Stomach (tissue), 9 donors: Measurements from ENCODE around the gene ADD2. TPM values are rescaled to one million over a fixed set of nuclear protein-coding genes. Genes with fewer than 3 reads are reported as not detected.

Experiments
- DNase-seq, 2 donors: peaks; one replicate each; pipeline versions ENCODE4 v3.0.0 to v3.0.0-alpha.2; 2013 to 2019
- H3K27ac ChIP-seq, 5 donors: fragments of 200-600 bp in 4 of 5; sonication (generic) in 4 of 5; one replicate each; pipeline ENCODE4 v1.5.1; 2013 to 2019; ENCODE audit warnings: mild to moderate bottlenecking in 1 of 5, moderate library complexity in 1 of 5
- H3K27me3 ChIP-seq, 3 donors: fragments of 200-600 bp; sonication (generic); one replicate each; pipeline ENCODE4 v1.5.1; 2017 to 2019; ENCODE audit warnings: mixed run types in 1 of 3
- H3K36me3 ChIP-seq, 4 donors: fragments of 200-600 bp; sonication (generic); 1 replicate in 3 of 4; 2 replicates in 1 of 4; pipeline ENCODE4 v1.5.1; 2016 to 2019
- H3K4me1 ChIP-seq, 4 donors: fragments of 200-600 bp; sonication (generic); one replicate each; pipeline ENCODE4 v1.5.1; 2016 to 2019
- H3K4me3 ChIP-seq, 4 donors: fragments of 200-600 bp; sonication (generic) in 3 of 4; one replicate each; pipeline ENCODE4 v1.5.1; 2016 to 2019; ENCODE audit warnings: mild to moderate bottlenecking in 1 of 4
- H3K9me3 ChIP-seq, 4 donors: fragments of 200-600 bp; sonication (generic); one replicate each; pipeline ENCODE4 v1.5.1; 2016 to 2019
- CTCF ChIP-seq, 7 experiments: fragments of 450-650 bp in 4 of 7; fragments of 200-600 bp in 3 of 7; sonication (generic) in 3 of 7; IDR thresholded peaks; one replicate each; pipeline ENCODE4 v1.5.1; 2016 to 2019; ENCODE audit warnings: antibody characterized with exemption in 7 of 7, control low read depth in 2 of 7, mild to moderate bottlenecking in 1 of 7
- EP300 ChIP-seq: sonication (generic); formaldehyde crosslinking; IDR thresholded peaks from one replicate; pipeline ENCODE4 v1.6.1; 2017; ENCODE audit warnings: antibody characterized with exemption
- POLR2A ChIP-seq, 4 donors: fragments of 450-650 bp; IDR thresholded peaks; one replicate each; pipeline ENCODE4 v1.6.1; 2016; ENCODE audit warnings: antibody characterized with exemption in 4 of 4, control low read depth in 2 of 4, mild to moderate bottlenecking in 1 of 4, moderate library complexity in 1 of 4
- POLR2AphosphoS5 ChIP-seq, 3 donors: sonication (generic); formaldehyde crosslinking; IDR thresholded peaks; one replicate each; pipeline ENCODE4 v1.6.1; 2016; ENCODE audit warnings: antibody characterized with exemption in 3 of 3
- WGBS, 5 donors: extraction: QIAGEN DNeasy Blood & Tissue Kit in 3 of 5; methylation state at CpG; one replicate each; pipeline versions ENCODE4 v1.1.5 to v1.1.7; 2013 to 2018; 5-methylcytosine and 5-hydroxymethylcytosine counted together
- intact Hi-C: fragments of 100-400 bp; cut with DNase I; formaldehyde crosslinking; loops from one replicate; pipeline ENCODE4 v1.15.1; 2023; ENCODE audit warnings: low total_unique reads
- polyA plus RNA-seq, 3 donors: library from polyadenylated mRNA; stranded (reverse); fragments of 200-250 nt; gene quantifications; one replicate each; pipeline ENCODE4 v1.2.3, GENCODE V29; 2013
- total RNA-seq, 5 donors: library from RNA; depleted of rRNA; stranded (reverse); fragments of >200 nt; gene quantifications; one replicate each; pipeline versions ENCODE4 v1.1.0 to v1.2.3, GENCODE V29; 2014 to 2016
- donor health status: healthy with polysubstance abuse.
- donor health status: Bipolar disorder and iron deficiency.
- donor health status: healthy.

The ADD2 gene
- total and polyA plus RNA-seq, 8 donors: 0.12 to 5.5 (median 1.5) TPM; not detected in 2

- DNase-seq: no peak
- TF ChIP-seq POLR2AphosphoS5 (IDR thresholded peaks at IDR 0.05) (no peak), CTCF (IDR thresholded peaks at IDR 0.05) (no peak), EP300 (no peak)
- Histone ChIP-seq H3K9me3 (no peaks in the 10 kb centered on the region), H3K27me3 (peaks cover 0 to 19% (median 0%) of the 10 kb centered on the region in 3 donors), H3K27ac (no peak overlapping the region), H3K4me1 (peaks cover 0 to 10% (median 3%) of the 10 kb centered on the region in 4 donors), H3K36me3 (no peaks in the 10 kb centered on the region), H3K4me3 (no peak overlapping the region)
- WGBS, 5 donors: 70 to 86% (median 78%) methylated on average over 6 of the region's 6 CpGs
- intact Hi-C loops: no loop called here
Observed at GRCh38 chr2:70620020-70620419, 148.0 kb downstream of the ADD2 start.

- no peak overlapping the region for H3K4me3 ChIP-seq
- H3K27me3 ChIP-seq: peaks cover 0 to 19% (median 0%) of the 10 kb centered on the region in 3 donors
- H3K9me3 ChIP-seq: no peaks in the 10 kb centered on the region
- no peaks in the 10 kb centered on the region for H3K36me3 ChIP-seq
- DNase-seq: no peak
- WGBS, 5 donors: 58 to 77% (median 73%) methylated on average over 3 of the region's 3 CpGs
- intact Hi-C loops: loop anchor here (5.0 kb wide), 1 partner anchor 277 kb away; no protein-coding TSS in a partner anchor
- H3K27ac ChIP-seq: no peak overlapping the region
- TF ChIP-seq POLR2AphosphoS5 (IDR thresholded peaks at IDR 0.05): no peak
- no peak for TF ChIP-seq CTCF (IDR thresholded peaks at IDR 0.05)
- TF ChIP-seq EP300: no peak
- no peak for TF ChIP-seq POLR2A (IDR thresholded peaks at IDR 0.05)
- H3K4me1 ChIP-seq: peaks cover 0 to 10% (median 3%) of the 10 kb centered on the region in 4 donors
Observed at GRCh38 chr2:70619167-70619566, 148.8 kb downstream of the ADD2 start.

GRCh38 chr2:70616168-70616694 lies 151.8 kb downstream of the ADD2 start:
- TF ChIP-seq EP300 (no peak), CTCF (IDR thresholded peaks at IDR 0.05) (no peak), POLR2A (IDR thresholded peaks at IDR 0.05) (no peak), POLR2AphosphoS5 (IDR thresholded peaks at IDR 0.05) (no peak)
- no peaks in the 10 kb centered on the region for H3K36me3 ChIP-seq
- no peak overlapping the region for H3K27ac ChIP-seq
- H3K9me3 ChIP-seq: no peaks in the 10 kb centered on the region
- peak in 1 of 2 donors; percentile 25 for DNase-seq
- H3K4me1 ChIP-seq: peaks cover 0 to 10% (median 3%) of the 10 kb centered on the region in 4 donors
- peaks cover 0 to 8% (median 0%) of the 10 kb centered on the region in 3 donors for H3K27me3 ChIP-seq
- 79 to 89% (median 83%) methylated on average over 1 to 6 of the region's 6 CpGs for WGBS, 5 donors
- intact Hi-C loops: loop anchor here (5.0 kb wide), 1 partner anchor 274 kb away; no protein-coding TSS in a partner anchor
- H3K4me3 ChIP-seq: no peak overlapping the region

GRCh38 chr2:70615222-70615621 lies 152.8 kb downstream of the ADD2 start:
- Histone ChIP-seq H3K36me3 (no peaks in the 10 kb centered on the region), H3K4me1 (peaks cover 0 to 10% (median 3%) of the 10 kb centered on the region in 4 donors), H3K4me3 (no peak overlapping the region), H3K27me3 (peaks cover 0 to 12% (median 0%) of the 10 kb centered on the region in 3 donors), H3K9me3 (no peaks in the 10 kb centered on the region), H3K27ac (no peak overlapping the region)
- TF ChIP-seq CTCF (IDR thresholded peaks at IDR 0.05): no peak
- no peak for TF ChIP-seq POLR2AphosphoS5 (IDR thresholded peaks at IDR 0.05)
- no peak for TF ChIP-seq POLR2A (IDR thresholded peaks at IDR 0.05)
- TF ChIP-seq EP300: no peak
- no peak for DNase-seq
- WGBS, 5 donors: 54 to 66% (median 65%) methylated on average over 2 of the region's 2 CpGs
- intact Hi-C loops: loop anchor here (5.0 kb wide), 1 partner anchor 273 kb away; no protein-coding TSS in a partner anchor
